IMR-90 (cell line): ENCODE results near the gene NKX6-2. TPM values are rescaled to one million over a fixed set of nuclear protein-coding genes. Genes with fewer than 3 reads are reported as not detected.

Experiments
- ATAC-seq: fragments of 200-7000 bp; cut with Tn5 transposase; 2 replicates; pipeline ENCODE4 v1.9.1; 2020; ENCODE audit warnings: low read depth, mild to moderate bottlenecking, moderate library complexity
- BruUV-seq: library from RNA; stranded (reverse); fragments of 400-500 nt; replicated peaks from 2 replicates; lab custom pipeline; 2021; lab: Mats Ljungman, UMichigan
- CTCF ChIA-PET: fragments of 300-600 bp; formaldehyde crosslinking; extraction: SDS; loops from one replicate; lab custom pipeline; 2021; ENCODE audit warnings: antibody characterized with exemption; lab: Yijun Ruan, JAX
- POLR2A ChIA-PET: fragments of 300-600 bp; sonication (Branson Sonifier 250); formaldehyde crosslinking; loops from one replicate; lab custom pipeline; 2022; ENCODE audit warnings: antibody characterized with exemption; ENCODE audit not compliant: unreplicated experiment; lab: Charles Lee
- DNase-seq: peaks from one replicate; pipeline ENCODE4 v3.0.0; 2013
- H2AFZ ChIP-seq: replicated peaks from 2 replicates; pipeline ENCODE3; 2013; ENCODE audit warnings: low read length, mild to moderate bottlenecking; ENCODE audit not compliant: poor library complexity
- H2AK5ac ChIP-seq: 2 replicates; pipeline ENCODE4 v1.6.1; 2013; ENCODE audit warnings: low read depth, low read length, inconsistent platforms
- H2AK9ac ChIP-seq: replicated peaks from 2 replicates; pipeline ENCODE3; 2013; ENCODE audit warnings: mild to moderate bottlenecking, low read depth, low read length, moderate library complexity; ENCODE audit not compliant: poor library complexity
- H2BK120ac ChIP-seq: 2 replicates; pipeline ENCODE4 v1.6.1; 2013; ENCODE audit warnings: low read depth, low read length, inconsistent platforms
- H2BK15ac ChIP-seq: 3 replicates; pipeline ENCODE4 v1.6.1; 2013; ENCODE audit warnings: low read depth, low read length, inconsistent platforms
- H2BK20ac ChIP-seq: 2 replicates; pipeline ENCODE4 v1.6.1; 2013; ENCODE audit warnings: low read depth, mild to moderate bottlenecking, inconsistent platforms, low read length, moderate library complexity
- H2BK5ac ChIP-seq: 2 replicates; pipeline ENCODE4 v1.6.1; 2013; ENCODE audit warnings: mild to moderate bottlenecking, low read depth, low read length, inconsistent platforms; ENCODE audit not compliant: poor library complexity, severe bottlenecking
- H3K14ac ChIP-seq: replicated peaks from 2 replicates; pipeline ENCODE4 v1.6.1; 2013; ENCODE audit warnings: low read depth, low read length, inconsistent platforms
- H3K18ac ChIP-seq: 2 replicates; pipeline ENCODE4 v1.6.1; 2013; ENCODE audit warnings: low read depth, low read length, control low read depth
- H3K23ac ChIP-seq: 2 replicates; pipeline ENCODE4 v1.6.1; 2013; ENCODE audit warnings: low read depth, low read length, inconsistent platforms
- H3K27ac ChIP-seq: 2 replicates; pipeline ENCODE4 v1.5.1; 2013; ENCODE audit warnings: mild to moderate bottlenecking, control low read depth, low read length; ENCODE audit not compliant: insufficient read depth
- H3K27me3 ChIP-seq: 2 replicates; pipeline ENCODE4 v1.6.1; 2013; ENCODE audit warnings: low read length; ENCODE audit not compliant: control insufficient read depth, insufficient read depth
- H3K36me3 ChIP-seq: 2 replicates; pipeline ENCODE4 v1.6.1; 2013; ENCODE audit warnings: low read length, mixed read lengths; ENCODE audit not compliant: control insufficient read depth, insufficient read depth
- H3K4ac ChIP-seq: 2 replicates; pipeline ENCODE4 v1.6.1; 2013; ENCODE audit warnings: low read depth, low read length, inconsistent platforms
- H3K4me1 ChIP-seq: 2 replicates; pipeline ENCODE4 v1.6.1; 2013; ENCODE audit warnings: low read length, mixed read lengths; ENCODE audit not compliant: control insufficient read depth, insufficient read depth
- H3K4me2 ChIP-seq: 2 replicates; pipeline ENCODE4 v1.6.1; 2013; ENCODE audit warnings: low read depth, mild to moderate bottlenecking, control low read depth, low read length, moderate library complexity
- H3K4me3 ChIP-seq: 2 replicates; pipeline ENCODE4 v1.5.1; 2013; ENCODE audit warnings: low read depth, mild to moderate bottlenecking, control low read depth, low read length, moderate library complexity; ENCODE audit not compliant: insufficient read depth
- H3K56ac ChIP-seq: 2 replicates; pipeline ENCODE4 v1.6.1; 2013; ENCODE audit warnings: low read length, inconsistent platforms; ENCODE audit not compliant: insufficient read depth; ENCODE audit errors: extremely low read depth
- H3K79me1 ChIP-seq, 2 experiments: 2 replicates each; pipeline ENCODE4 v1.6.1; 2013; ENCODE audit warnings: low read length in 2 of 2, inconsistent platforms in 1 of 2, low read depth in 1 of 2
- H3K9ac ChIP-seq: 2 replicates; pipeline ENCODE4 v1.6.1; 2013; ENCODE audit warnings: low read depth, low read length, control low read depth
- H3K9me1 ChIP-seq: 2 replicates; pipeline ENCODE4 v1.6.1; 2013; ENCODE audit warnings: low read length, inconsistent platforms; ENCODE audit not compliant: insufficient read depth
- H3K9me3 ChIP-seq: 2 replicates; pipeline ENCODE4 v1.6.1; 2013; ENCODE audit warnings: low read length; ENCODE audit not compliant: control insufficient read depth, insufficient read depth
- H4K20me1 ChIP-seq: 2 replicates; pipeline ENCODE4 v1.6.1; 2013; ENCODE audit warnings: low read length, inconsistent platforms; ENCODE audit not compliant: insufficient read depth
- H4K5ac ChIP-seq: 2 replicates; pipeline ENCODE4 v1.6.1; 2013; ENCODE audit warnings: mild to moderate bottlenecking, low read depth, low read length, control low read depth
- H4K8ac ChIP-seq, 2 experiments: 2 replicates each; pipeline ENCODE4 v1.6.1; 2013; ENCODE audit warnings: low read depth in 2 of 2, low read length in 2 of 2, control low read depth in 1 of 2, inconsistent platforms in 1 of 2
- H4K91ac ChIP-seq: 2 replicates; pipeline ENCODE4 v1.6.1; 2013; ENCODE audit warnings: low read depth, low read length, inconsistent platforms; ENCODE audit not compliant: insufficient read depth
- BHLHE40 ChIP-seq: fragments of 150-350 bp; IDR thresholded peaks from 2 replicates; pipeline ENCODE4 v1.6.1; 2016; ENCODE audit warnings: mild to moderate bottlenecking, low read depth, low read length
- CEBPB ChIP-seq: IDR thresholded peaks from 2 replicates; pipeline ENCODE4 v1.6.1; 2012; ENCODE audit warnings: low read depth, low read length, improper control_type of control experiment
- CHD1 ChIP-seq: IDR thresholded peaks from 2 replicates; pipeline ENCODE4 v1.6.1; 2012; ENCODE audit warnings: low read depth, low read length, improper control_type of control experiment
- CTCF ChIP-seq: conservative IDR thresholded peaks from 2 replicates; pipeline ENCODE4 v1.5.1; 2012; ENCODE audit warnings: mild to moderate bottlenecking, low read depth, low read length, improper control_type of control experiment
- ELK1 ChIP-seq: fragments of 150-350 bp; IDR thresholded peaks from 2 replicates; pipeline ENCODE4 v1.6.1; 2016; ENCODE audit warnings: low read depth, mild to moderate bottlenecking, low read length, moderate library complexity, borderline replicate concordance
- MAFK ChIP-seq: IDR thresholded peaks from 2 replicates; pipeline ENCODE4 v1.6.1; 2012; ENCODE audit warnings: low read depth, low read length, improper control_type of control experiment
- MAZ ChIP-seq: IDR thresholded peaks from 2 replicates; pipeline ENCODE4 v1.6.1; 2012; ENCODE audit warnings: low read depth, mild to moderate bottlenecking, low read length, improper control_type of control experiment, moderate library complexity, borderline replicate concordance
- MXI1 ChIP-seq: IDR thresholded peaks from 2 replicates; pipeline ENCODE4 v1.6.1; 2012; ENCODE audit warnings: low read depth, mild to moderate bottlenecking, low read length, moderate library complexity, borderline replicate concordance
- NFE2L2 ChIP-seq: fragments of 150-350 bp; IDR thresholded peaks from 2 replicates; pipeline ENCODE4 v1.6.1; 2016; ENCODE audit warnings: low read depth, mild to moderate bottlenecking, low read length
- POLR2A ChIP-seq: IDR thresholded peaks from 2 replicates; pipeline ENCODE4 v1.6.1; 2012; ENCODE audit warnings: mild to moderate bottlenecking, low read depth, low read length
- RAD21 ChIP-seq: IDR thresholded peaks from 2 replicates; pipeline ENCODE4 v1.6.1; 2012; ENCODE audit warnings: low read length, improper control_type of control experiment
- RCOR1 ChIP-seq: IDR thresholded peaks from 2 replicates; pipeline ENCODE4 v1.6.1; 2012; ENCODE audit warnings: mild to moderate bottlenecking, low read length, improper control_type of control experiment; ENCODE audit not compliant: insufficient replicate concordance
- RFX5 ChIP-seq: IDR thresholded peaks from 2 replicates; pipeline ENCODE4 v1.8.0; 2012; ENCODE audit warnings: low read depth, mild to moderate bottlenecking, low read length, moderate library complexity
- SMC3 ChIP-seq: fragments of 150-350 bp; IDR thresholded peaks from 2 replicates; pipeline ENCODE4 v1.6.1; 2016; ENCODE audit warnings: low read depth, mild to moderate bottlenecking, antibody characterized with exemption, low read length, moderate library complexity
- WGBS, 2 experiments: methylation state at CpG; one replicate each; pipeline versions ENCODE4 v1.1.5 to v1.1.7; 2013; ENCODE audit warnings: missing lambda C conversion rate in 2 of 2; ENCODE audit not compliant: insufficient read length in 1 of 2; ENCODE audit errors: extremely low coverage in 2 of 2; 5-methylcytosine and 5-hydroxymethylcytosine counted together
- dilution Hi-C: fragments of 300-500 bp; cut with HindIII; formaldehyde crosslinking; loops from one replicate; pipeline ENCODE4 v1.14.3; 2018; ENCODE audit warnings: low sequenced_read_pairs; ENCODE audit not compliant: unreplicated experiment
- in situ Hi-C: fragments of 300-500 bp; cut with MboI; formaldehyde crosslinking; loops from 3 replicates; pipeline ENCODE4 v1.14.3; 2019; ENCODE audit warnings: low sequenced_read_pairs, inconsistent platforms, mixed read lengths
- intact Hi-C: fragments of 100-400 bp; cut with micrococcal nuclease; formaldehyde crosslinking; loops from 2 replicates; pipeline ENCODE4 v1.10.0; 2022
- polyA plus RNA-seq, 3 experiments: library from polyadenylated mRNA; depleted of rRNA; stranded (reverse); fragments of >200 nt; gene quantifications; 2 replicates each; pipeline ENCODE4 v1.2.3, GENCODE V29; 2012; ENCODE audit warnings: low replicate concordance in 1 of 3
- total RNA-seq: library from RNA; depleted of rRNA; stranded (reverse); fragments of >200 nt; gene quantifications from 2 replicates; pipeline ENCODE4 v1.2.3, GENCODE V29; 2012
- TF ChIP-seq, protein P1 (sequence below): fragments of 150-350 bp; IDR thresholded peaks from 2 replicates; pipeline ENCODE4 v1.6.1; 2017; ENCODE audit warnings: mild to moderate bottlenecking, antibody characterized with exemption, low read length, low read depth

NKX6-2 gene
- total and polyA plus RNA-seq, 2 of the 4 experiments (the other 2 are of a cell fraction): not detected

DNA sequence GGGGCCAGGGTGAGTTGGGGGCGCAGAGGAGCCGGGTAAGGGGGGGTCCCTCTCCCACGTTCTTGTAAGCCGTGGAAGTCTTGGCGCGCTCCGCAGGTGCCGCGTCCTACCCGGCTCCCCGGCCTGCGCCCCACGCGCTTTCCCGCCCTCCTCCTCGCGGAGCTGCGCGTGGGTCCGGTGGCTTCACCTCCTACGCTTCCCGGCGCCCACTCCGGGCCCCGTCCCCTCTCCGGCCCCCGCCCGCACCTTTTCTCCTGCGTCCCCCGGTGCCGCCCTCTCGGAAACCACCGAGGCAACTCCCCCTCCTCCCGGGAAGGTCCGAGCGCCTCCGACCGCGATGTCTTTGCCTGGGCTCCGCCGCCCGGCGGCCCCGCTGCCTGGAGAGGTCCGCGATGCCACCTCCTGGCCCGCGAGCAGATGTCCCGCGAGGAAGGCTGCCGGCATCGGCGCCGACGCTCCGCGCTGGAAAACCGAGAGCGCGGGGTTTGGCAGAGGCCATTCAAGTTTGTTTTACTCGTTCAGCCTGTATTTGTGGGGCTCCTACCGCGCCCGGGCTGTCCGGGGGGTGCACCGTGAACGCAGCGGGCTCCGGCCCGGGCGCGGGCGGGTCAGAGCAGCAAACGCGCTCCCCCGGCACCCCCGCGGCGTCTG lies 2.4 kb upstream of the NKX6-2 start:
- no peak overlapping the region for H3K56ac ChIP-seq
- H3K36me3 ChIP-seq: 0 out of 2 replicates have a peak, but pooled peaks cover 1% of the 10 kb centered on the region
- TF ChIP-seq RFX5 (no peak), RAD21 (peak; percentile 45), MAZ (no peak), CHD1 (no peak), ELK1 (no peak), CTCF (peak; percentile 41), RCOR1 (no peak), SMC3 (peak; percentile 30), MXI1 (no peak), BHLHE40 (no peak), NFE2L2 (no peak), MAFK (no peak), CEBPB (no peak), POLR2A (no peak)
- TF ChIP-seq, protein P1, sequence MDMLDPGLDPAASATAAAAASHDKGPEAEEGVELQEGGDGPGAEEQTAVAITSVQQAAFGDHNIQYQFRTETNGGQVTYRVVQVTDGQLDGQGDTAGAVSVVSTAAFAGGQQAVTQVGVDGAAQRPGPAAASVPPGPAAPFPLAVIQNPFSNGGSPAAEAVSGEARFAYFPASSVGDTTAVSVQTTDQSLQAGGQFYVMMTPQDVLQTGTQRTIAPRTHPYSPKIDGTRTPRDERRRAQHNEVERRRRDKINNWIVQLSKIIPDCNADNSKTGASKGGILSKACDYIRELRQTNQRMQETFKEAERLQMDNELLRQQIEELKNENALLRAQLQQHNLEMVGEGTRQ: no peak
- dilution Hi-C loops: no loop called here
- H3K9me1 ChIP-seq: no peaks in the 10 kb centered on the region
- CTCF ChIA-PET: no interaction called here
- H3K4me3 ChIP-seq: no peak overlapping the region
- H2BK20ac ChIP-seq: no peak overlapping the region
- no peaks in the 10 kb centered on the region for H3K4me1 ChIP-seq
- H4K8ac ChIP-seq: no peak overlapping the region
- H3K9me3 ChIP-seq: peaks cover 5% of the 10 kb centered on the region; the same call in 1 of the 2 replicates
- in situ Hi-C loops: no loop called here
- H3K23ac ChIP-seq: no peak overlapping the region
- intact Hi-C loops: loop anchor here (1.0 kb wide), 1 partner anchor 134 kb away; no protein-coding TSS in a partner anchor
- H3K79me1 ChIP-seq: no peaks in the 10 kb centered on the region
- ATAC-seq (peak; percentile 59), DNase-seq (peak; percentile 16)
- no peak overlapping the region for H2BK5ac ChIP-seq
- no peaks in the 10 kb centered on the region for H4K20me1 ChIP-seq
- H2BK15ac ChIP-seq: no peak overlapping the region
- peaks cover 67% of the 10 kb centered on the region for H3K27me3 ChIP-seq
- H3K27ac ChIP-seq: no peak overlapping the region
- no peak overlapping the region for H4K91ac ChIP-seq
- H4K5ac ChIP-seq: no peak overlapping the region
- no peak overlapping the region for H3K9ac ChIP-seq
- H3K18ac ChIP-seq: no peak overlapping the region
- no TSS peak for BruUV-seq
- H3K4me2 ChIP-seq: no peak overlapping the region
- H2BK120ac ChIP-seq: no peak overlapping the region
- WGBS, 2 experiments: 3% methylated on average over 45 of the region's 79 CpGs; no CpG with 5 or more reads in 1 of the 2 experiments
- no peak overlapping the region for H3K14ac ChIP-seq
- peak overlapping the region; percentile 33 for H2AFZ ChIP-seq
- H2AK5ac ChIP-seq: no peak overlapping the region
- no peak overlapping the region for H2AK9ac ChIP-seq
- no peak overlapping the region for H3K4ac ChIP-seq
- POLR2A ChIA-PET: no interaction called here
